Iris pigment epithelial cell (primary cell): ENCODE data around the gene TSC22D1.

Source experiments
- DNase-seq: peaks from one replicate; pipeline ENCODE4 v3.0.0-alpha.2; 2011; ENCODE audit warnings: low read depth

The TSC22D1 gene

DNA sequence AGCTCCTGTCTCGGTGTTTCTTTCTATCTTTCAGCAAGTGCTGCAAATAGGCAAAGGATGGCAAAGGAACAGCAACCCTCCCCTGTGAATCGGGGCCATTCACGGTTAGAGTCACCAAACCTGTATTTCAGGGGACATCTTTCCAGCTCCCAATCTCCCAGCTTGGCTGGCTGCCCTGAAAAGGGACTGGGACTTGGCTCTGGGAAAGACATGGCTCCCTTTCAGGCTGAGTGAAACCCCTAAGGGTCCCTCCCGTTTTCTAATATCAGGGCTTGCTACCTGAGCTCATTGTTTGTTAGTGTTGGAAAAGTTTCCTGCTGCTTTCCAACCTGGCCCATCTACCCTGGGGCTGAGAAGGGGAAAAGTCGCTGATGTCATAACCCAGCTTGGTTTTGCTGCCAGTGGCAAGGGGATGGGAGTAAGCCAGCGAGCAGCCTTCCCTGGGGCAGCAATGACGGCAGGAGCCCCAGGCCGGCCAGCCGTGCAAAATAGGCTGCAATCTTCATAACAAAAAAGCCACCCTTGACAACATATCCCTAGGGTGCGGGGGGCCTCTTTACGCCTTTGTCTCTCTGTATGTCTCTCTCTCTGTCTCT lies 172.6 kb downstream of the TSC22D1 start:
- no peak for DNase-seq

DNA sequence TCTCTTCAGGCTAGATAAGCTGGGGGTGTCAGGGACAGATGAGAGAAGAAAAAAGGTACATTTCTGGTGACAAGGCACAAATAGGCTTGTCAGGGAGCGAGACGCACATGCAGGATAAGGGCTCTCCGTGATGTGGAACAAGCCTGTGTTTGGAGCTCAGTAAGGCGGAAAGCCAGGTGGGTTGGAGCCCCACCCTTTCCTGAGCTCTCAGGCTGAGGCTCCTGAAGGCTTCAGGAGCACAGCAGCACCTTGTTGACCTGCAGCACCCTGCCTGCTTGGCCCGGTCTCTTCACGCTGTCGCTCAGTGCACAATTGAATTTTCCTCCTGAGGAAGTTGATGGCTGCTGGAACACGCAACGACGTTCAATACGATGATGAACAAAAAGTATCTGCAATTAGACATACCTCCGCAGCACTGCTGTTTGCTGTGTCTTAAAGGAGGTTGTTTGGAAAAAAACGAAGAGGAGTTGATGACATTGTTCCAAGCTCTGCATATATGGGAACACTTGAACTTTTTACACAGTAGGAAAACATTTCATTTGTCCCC lies 173.2 kb downstream of the TSC22D1 start:
- no peak for DNase-seq

DNA sequence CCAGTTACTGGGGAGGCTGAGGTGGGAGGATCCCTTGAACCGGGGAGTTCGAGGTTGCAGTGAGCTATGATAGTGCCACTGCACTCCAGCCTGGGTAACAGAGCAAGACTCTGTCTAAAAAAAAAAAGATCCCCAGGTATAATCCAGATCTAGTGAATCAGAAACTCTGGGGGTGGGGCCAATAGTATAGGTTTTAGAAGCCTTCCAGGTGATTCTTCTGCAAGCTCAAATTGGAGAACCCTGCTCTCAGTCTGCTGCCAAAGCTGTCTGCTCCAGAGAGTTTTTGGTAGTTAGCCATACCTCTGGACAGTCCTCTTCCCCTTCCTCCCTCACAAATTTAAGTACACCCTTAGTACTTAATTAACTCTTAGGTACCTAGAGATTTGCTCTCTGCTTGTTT lies 174.6 kb downstream of the TSC22D1 start:
- no peak for DNase-seq

DNA sequence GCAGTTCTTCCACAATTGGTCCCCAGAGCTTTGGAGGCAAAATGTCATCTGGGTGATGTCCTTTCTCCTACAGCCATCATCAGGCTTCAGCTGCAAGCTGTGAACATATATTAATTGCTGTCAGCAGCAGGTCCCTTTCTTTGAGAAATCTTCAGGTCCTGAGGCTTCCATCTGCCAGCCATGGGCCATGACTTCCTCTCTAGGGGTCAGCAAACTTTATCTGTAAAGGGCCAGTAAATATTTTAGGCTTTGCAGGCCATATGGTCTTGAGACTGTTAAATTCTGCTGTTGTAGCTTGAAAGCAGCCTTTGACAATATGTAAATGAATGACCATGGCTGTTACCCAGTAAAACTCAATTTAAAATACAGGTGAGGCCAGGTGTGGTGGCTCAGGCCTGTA lies 175.4 kb downstream of the TSC22D1 start:
- DNase-seq, result no peak

DNA sequence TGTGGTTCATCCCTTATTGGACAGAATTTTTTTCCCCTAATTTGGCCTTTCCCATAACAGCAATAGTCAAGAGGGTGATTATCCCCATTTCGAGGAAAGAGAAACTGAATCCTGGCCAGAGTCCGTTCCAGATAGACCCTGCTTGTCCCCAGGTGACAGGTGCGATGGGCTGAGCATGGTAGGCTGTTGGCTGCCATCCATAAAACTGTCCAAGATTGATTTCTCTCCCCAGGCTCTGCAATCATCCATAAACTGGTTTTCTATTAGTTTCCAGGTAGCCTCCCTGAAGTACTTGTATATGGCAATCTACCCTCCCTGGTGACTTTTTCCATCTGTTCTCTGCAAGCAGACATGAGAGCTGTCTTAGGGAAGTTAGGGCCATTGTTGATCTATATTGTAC lies 177.1 kb downstream of the TSC22D1 start:
- DNase-seq, result no peak

DNA sequence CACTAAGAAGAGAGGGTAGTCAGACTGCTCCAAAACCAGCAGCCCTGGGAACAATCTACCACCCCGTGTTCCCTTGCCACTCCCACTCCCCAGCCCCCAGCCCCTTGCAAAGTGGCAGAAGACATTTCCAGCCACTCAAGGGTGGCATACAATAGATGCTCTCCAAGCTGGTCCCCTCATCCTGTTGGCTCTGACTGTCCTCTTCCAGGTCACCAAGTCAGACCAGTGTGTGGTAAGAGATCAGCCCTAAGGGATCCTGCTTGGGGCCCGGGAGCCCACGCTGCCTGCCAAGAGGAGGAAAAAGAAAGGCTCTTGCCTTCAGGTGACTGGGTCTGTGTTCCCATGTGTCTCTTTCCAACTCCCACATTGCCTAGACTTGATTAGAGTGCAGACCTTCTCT lies 177.5 kb downstream of the TSC22D1 start:
- no peak for DNase-seq

DNA sequence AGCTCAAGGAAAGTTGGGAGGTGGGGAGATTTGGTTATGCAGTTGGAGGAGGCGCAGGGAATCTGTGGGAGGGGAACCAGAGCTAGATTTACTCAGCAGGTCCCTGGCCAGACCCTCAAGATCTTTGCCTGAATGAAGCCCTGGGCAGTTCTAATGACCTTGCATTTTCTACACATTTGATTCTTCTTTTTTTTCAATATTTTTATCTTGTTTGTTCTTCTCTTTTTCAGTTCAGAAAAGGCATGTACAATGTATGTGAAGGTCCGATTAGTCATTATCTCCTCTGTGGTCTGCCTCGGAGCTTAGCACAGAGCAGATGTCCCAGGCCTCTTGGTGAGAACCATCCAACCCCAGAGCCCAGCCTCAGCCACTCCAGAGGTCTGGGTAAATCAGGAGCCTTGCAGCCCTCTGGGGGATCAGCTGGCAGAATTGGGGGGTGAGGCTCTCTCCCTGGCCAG lies 178.3 kb downstream of the TSC22D1 start:
- DNase-seq, result peak; percentile 85

DNA sequence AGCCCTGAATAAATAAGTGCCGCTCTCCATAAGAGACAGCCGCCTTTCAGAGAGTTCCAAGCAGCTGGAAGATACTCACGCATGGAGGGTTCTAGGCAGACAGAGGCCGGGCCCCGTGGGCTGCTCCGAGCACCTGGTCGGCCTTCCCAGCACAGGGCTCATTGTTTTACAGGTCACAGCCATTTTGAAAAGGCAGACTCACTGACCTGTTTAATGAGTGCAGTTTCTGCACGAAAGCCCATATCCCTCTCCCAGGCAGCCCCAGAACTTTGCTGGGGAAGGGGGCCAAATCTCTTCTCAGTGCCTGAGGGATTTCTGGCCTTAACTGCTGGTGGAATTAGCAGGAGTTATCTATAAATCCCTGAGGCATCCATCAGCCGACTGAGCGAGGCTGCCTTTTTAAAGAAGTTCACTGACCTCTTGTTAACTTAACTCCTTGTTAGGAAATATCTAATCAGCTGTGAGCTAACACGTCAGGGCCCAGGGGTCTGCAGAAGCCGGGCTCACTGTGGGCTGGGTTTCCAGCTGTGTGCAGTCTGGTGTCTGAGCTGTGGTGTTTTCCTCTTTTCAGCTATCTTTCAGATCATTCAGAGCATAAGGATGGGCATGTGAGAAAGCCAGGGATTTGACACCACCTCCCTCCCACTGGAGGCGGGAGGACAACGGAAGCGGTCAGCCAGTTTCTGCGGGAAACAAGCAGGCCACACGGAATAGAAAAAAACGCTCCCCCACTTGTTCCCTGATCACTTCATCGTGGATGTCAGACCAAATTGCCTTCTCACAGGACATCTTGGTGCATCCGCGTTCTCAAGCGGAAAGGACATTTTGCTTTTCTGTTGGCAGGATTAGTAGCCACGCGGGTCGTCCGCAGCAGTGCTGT lies 179.2 kb downstream of the TSC22D1 start:
- peak; percentile 73 for DNase-seq

DNA sequence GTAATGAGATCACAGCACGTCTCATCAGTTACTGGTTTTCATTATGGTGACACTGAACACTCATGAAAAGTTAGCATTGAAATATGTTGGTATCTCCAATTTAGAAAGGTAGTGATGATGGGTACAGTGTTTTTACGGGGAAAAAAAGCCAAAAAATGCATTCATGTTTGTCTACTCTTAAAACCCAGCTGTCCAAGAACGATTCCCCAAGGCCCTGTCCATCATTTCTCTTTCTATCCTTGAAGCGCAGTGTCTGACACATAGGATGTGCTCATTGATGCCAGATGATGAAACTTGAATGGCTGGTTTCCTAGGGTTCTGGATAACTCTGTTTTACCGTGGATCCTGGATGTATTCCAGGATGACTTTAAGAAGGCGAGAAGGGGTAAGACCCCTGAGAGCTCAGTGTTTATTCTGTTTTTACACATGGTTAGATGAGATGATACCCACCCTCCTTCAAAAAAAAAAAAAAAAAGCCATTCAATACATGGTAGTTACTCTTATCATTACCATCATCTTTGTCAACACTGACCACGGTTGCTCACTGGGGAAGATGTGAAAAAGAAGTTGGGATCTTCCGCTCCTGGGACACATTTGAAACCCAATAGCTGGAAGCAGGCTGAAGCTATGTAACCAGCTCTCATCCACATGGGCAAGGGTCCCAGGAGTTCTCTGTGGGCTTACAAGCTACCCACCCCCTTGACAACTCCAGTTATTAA lies 180.0 kb downstream of the TSC22D1 start:
- DNase-seq, result no peak

DNA sequence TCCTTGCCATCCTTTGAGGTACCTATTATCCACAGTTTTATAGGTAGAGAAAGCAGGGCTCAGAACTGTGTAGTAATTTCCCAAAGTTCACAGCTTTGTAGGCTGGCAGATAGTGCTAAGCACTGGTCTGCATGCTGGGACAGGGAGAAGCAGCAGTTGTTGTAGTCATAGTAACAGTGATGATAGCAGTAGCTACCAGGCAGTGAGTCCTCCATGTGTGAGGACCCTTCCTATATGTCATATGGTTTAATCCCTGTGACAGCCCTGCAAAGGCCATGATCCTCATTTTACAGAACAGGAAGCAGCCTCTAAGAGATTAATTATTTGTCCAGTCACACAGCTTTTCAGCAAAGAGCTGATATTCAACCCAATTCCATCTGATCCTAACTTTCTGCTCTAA lies 181.5 kb downstream of the TSC22D1 start:
- no peak for DNase-seq

DNA sequence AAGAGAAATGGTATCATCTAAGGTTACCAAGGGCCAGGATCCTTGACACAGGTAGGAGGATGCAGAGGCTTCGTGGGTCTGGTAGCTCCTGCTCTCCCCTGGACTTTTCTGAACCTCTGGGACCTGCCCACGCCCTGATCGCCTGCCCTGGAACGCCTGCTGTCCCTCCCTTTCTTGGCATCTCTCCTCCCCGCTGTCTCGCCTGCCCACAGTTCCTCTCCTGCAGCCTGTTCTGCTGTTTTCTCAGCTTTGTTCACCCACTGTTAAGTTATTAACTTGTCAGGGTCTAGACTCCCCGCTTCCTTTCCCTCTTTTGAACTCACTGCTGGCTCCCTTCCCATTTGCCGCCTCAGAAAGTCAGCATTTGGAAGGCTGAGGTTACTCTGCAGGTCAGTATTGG lies 182.7 kb downstream of the TSC22D1 start:
- peak; percentile 46 for DNase-seq

DNA sequence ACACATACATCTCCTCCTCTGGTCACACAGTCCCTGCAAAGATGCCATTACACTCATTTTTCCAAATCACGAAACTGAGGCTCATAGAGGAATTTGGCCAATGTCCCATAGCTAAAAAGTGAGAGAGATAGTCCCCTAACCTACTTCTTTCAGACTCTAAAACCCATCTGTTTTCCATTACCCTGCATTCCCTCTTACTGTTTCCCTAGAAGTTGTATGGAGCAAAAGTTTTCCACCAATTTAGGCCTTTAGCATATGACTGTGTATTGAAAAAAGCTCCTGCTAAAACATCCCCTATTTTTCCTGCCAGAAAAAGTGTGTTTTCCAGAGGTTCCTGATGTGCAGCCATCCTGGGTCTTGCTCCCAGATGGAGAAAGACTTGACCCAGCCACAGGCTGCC lies 186.3 kb downstream of the TSC22D1 start:
- no peak for DNase-seq

DNA sequence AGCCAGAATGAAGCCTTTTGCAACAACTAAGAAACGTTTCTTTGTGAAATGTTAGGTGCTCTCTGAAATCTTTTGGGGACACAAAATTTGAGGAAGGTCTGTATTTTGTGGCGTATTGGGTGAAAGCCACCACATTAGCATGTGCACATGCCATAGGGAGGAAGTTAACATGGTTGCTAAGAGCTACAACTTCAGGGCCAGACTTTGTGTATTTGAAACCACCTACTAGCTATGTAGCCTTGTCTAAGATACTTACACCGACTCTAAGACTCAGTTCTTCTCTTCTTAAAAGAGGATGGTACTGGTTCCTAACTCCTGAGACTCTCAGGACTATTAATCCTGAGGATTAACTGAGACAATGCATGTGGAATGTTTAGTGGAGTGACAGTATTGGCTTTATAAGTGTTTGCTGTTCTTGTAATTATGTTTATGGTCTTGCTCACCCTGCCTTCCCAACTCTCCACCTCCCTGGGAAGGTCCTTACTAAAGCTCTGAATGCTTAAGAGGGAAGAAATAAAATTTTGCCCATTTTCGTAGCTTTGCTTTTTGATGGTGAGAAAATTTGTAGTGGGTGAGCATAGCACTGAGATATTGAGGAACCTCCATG lies 187.0 kb downstream of the TSC22D1 start:
- no peak for DNase-seq

DNA sequence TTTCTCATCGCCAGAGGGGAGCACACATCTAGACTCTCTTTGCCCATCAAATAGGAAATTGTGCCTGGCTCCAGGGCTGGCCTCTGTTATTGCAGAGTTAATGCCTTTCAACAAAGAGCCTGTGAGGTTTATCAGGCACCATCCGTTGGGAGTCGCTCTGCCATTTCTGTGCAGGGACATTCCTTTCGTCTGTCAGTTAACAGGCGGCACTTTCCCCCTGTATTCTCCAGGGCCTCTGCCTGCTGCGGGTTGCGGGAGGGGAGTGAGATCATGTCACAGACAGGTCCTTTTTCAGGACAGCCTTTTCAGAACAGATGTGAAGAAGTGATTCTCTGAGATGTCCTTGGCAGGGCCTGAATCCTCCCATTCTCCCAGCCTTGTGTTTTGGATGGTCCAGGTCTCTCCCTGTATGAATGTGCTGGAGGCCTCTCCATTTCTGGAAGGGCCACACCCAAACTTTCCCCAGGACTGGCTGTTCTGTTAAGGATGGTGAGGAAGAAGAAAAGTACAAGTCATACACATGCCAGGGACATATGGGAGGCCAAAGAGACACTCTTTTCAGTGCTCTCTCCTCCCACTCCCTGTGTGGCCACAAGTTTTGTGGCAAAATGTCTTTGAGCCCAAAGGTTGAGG lies 187.6 kb downstream of the TSC22D1 start:
- DNase-seq, result no peak

DNA sequence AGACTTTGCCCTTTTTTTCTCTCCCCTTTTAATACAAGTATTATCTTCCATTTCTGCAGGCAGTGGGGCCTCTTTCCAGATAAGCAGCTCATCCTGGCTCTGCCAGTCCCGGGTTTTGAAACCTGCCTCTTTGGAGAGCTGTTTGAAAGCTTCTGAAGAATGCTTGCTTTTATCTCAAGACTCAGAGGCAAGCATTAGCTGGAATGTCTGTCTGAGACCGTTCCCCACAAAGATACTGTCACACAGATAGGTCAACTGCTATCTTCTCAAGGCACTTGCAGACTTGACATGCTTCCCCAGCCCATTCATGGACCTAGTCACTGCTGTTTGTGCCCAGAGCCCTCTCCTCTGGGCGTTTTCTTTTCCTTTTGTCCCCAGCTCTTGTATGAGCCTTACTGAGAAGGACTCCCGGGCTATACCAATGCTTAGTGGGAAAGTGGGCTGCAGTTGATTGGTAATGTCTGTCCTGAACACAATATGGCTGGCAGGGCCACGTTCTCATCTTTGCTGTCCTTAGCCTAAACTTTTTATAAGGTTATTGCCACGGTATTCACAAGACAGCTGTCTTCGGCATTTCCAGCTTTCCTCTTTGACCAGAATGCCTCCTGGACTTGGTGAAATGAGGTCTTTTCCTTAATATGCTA lies 189.1 kb downstream of the TSC22D1 start:
- peak; percentile 16 for DNase-seq

DNA sequence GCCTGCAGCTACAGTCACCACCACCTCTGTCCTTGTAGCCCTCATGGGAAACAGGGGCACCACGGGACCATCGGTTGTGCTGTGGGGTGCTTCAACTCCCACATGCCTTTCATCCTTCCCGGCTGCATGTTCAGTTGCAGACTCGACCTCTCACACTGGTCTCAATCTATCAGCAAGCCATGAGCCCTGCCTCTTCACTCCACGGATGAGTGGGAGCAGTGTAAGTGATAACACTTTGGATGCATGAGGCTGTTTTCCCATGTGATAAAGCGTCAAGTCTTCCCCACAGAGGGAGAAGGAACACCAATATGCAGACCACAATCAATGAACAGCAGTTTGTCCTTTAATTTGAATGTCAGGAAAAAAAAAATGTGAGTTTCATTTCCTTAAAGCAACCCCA lies 190.3 kb downstream of the TSC22D1 start:
- no peak for DNase-seq

DNA sequence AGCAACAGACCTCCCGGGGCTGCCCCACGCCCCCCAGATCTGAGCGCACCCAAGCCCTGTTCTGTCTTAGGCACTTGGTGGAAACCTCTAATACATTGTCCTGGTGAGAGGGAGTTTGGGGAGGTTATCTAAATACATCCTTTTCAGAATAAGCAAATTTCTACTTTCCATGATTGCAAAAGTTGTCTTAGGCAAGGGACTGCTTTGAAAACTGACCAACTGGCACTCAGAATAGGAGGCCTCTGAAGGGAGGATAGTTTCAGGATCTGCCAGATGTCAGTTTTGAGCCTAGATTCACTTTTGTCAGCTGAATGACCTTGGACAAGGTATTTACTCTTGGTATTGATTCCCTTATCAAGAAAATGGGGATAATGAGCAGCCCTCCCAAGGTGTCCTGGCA lies 190.7 kb downstream of the TSC22D1 start:
- DNase-seq, result no peak

DNA sequence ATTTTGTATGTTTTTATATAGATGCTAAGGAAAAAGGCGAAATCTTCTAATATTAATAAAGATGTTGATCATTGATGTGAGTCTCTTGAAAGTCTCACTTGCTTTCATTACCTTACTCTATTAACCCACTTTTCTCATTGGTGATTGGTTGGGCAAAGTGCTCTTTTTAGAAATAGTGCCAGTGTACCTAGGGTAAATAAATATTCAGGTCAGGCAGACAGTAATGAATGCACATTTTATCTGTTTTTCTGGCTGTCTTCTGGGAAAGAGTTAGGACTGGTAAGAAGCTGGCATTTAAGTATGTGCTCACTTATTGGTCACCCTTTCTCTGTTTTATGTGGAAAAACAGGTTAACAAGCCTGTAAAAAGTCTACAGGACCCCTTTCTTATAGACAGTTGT lies 191.4 kb downstream of the TSC22D1 start:
- DNase-seq, result no peak

DNA sequence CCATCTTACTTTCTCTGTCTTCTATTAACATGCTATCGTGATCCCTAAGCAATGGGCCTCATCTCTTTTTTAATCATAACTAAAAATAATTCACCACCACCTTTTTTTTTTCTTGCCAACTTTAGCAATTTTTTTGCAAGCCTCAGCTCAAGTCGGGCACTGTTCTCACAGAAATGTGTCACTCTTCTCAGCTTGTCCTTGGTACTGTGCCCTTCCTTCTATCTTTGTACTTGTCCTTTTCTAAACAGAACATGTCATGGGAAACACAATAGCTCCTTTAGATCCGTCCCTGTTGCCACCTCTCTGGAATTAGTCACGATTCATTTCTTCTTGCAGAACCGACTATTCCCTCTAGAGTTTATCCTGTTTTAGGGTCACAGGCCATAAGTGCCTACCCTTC lies 192.2 kb downstream of the TSC22D1 start:
- DNase-seq, result no peak

DNA sequence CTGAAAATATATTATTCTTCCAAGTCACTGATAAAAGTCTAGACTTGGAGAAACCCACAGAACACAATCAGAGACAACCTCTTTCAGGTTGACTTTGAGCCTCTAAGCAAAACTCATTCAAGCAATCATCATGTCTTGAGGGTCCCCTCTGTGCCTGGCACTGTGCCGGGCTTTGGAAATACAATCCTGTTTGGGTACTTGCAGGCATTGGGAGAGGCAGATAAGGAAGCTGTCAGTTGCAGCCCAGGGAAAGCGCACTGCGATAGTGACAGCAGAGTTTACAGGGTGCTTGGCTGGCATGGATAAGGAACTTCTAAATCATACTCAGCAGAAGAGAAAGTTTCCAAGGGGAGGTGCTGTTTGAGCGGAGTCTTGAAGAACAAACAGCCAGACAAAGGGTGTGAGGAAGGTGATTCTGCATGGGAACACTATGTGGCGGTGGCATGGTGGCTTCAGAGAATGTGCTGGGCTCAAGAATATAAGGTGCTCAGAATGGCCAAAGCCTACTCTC lies 193.4 kb downstream of the TSC22D1 start:
- DNase-seq, result no peak
